ENCODE results near the gene IFI27L2.

- TF ChIP-seq, protein P1, sequence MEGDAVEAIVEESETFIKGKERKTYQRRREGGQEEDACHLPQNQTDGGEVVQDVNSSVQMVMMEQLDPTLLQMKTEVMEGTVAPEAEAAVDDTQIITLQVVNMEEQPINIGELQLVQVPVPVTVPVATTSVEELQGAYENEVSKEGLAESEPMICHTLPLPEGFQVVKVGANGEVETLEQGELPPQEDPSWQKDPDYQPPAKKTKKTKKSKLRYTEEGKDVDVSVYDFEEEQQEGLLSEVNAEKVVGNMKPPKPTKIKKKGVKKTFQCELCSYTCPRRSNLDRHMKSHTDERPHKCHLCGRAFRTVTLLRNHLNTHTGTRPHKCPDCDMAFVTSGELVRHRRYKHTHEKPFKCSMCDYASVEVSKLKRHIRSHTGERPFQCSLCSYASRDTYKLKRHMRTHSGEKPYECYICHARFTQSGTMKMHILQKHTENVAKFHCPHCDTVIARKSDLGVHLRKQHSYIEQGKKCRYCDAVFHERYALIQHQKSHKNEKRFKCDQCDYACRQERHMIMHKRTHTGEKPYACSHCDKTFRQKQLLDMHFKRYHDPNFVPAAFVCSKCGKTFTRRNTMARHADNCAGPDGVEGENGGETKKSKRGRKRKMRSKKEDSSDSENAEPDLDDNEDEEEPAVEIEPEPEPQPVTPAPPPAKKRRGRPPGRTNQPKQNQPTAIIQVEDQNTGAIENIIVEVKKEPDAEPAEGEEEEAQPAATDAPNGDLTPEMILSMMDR (IDR thresholded peaks at IDR 0.05), result no peak
- TF ChIP-seq POLR2A (IDR thresholded peaks at IDR 0.05), result no peak
These were observed 30.4 kb downstream of the IFI27L2 start for GRCh38 chr14:94099006-94099405.

Measured in thyroid gland (tissue), 4 donors.